Esophagus muscularis mucosa (tissue), 4 donors: ENCODE data around the gene INTS14. TPM values are rescaled to one million over a fixed set of nuclear protein-coding genes. Genes with fewer than 3 reads are reported as not detected.

ENCODE experiments used
- DNase-seq: peaks from one replicate; pipeline ENCODE4 v3.0.0-alpha.2; 2017; ENCODE audit errors: extremely low spot score
- H3K27ac ChIP-seq, 4 donors: fragments of 200-600 bp; sonication (generic); replicated peaks in 1 of 4; 1 replicate in 3 of 4; 2 replicates in 1 of 4; pipeline ENCODE4 v1.5.1; 2016 to 2019; ENCODE audit warnings: mild to moderate bottlenecking in 1 of 4
- H3K27me3 ChIP-seq, 4 donors: fragments of 200-600 bp; sonication (generic); one replicate each; pipeline versions ENCODE4 v1.5.1 to v1.6.0; 2016 to 2019
- H3K36me3 ChIP-seq, 4 donors: fragments of 200-600 bp; sonication (generic); one replicate each; pipeline ENCODE4 v1.5.1; 2016 to 2019
- H3K4me1 ChIP-seq, 4 donors: fragments of 200-600 bp; sonication (generic); one replicate each; pipeline ENCODE4 v1.5.1; 2016 to 2019
- H3K4me3 ChIP-seq, 4 donors: fragments of 200-600 bp; sonication (generic); 1 replicate in 2 of 4; 2 replicates in 2 of 4; pipeline ENCODE4 v1.5.1; 2016 to 2019; ENCODE audit warnings: mild to moderate bottlenecking in 4 of 4, moderate library complexity in 1 of 4
- H3K9me3 ChIP-seq, 4 donors: fragments of 200-600 bp; sonication (generic); 1 replicate in 3 of 4; 2 replicates in 1 of 4; pipeline ENCODE4 v1.5.1; 2016 to 2019
- EP300 ChIP-seq: sonication (generic); formaldehyde crosslinking; IDR thresholded peaks from one replicate; pipeline ENCODE4 v1.6.1; 2017; ENCODE audit warnings: antibody characterized with exemption
- POLR2A ChIP-seq: fragments of 450-650 bp; IDR thresholded peaks from one replicate; pipeline ENCODE4 v1.6.1; 2017; ENCODE audit warnings: antibody characterized with exemption, moderate library complexity, mild to moderate bottlenecking, low read depth
- POLR2AphosphoS5 ChIP-seq, 2 donors: sonication (generic); formaldehyde crosslinking; IDR thresholded peaks; one replicate each; pipeline ENCODE4 v1.6.1; 2017; ENCODE audit warnings: antibody characterized with exemption in 2 of 2
- WGBS: methylation state at CpG from one replicate; pipeline ENCODE4 v1.1.5; 2018; 5-methylcytosine and 5-hydroxymethylcytosine counted together
- intact Hi-C: fragments of 100-400 bp; cut with DNase I; formaldehyde crosslinking; loops from one replicate; pipeline ENCODE4 v1.15.1; 2023
- total RNA-seq, 4 donors: library from RNA; depleted of rRNA; stranded (reverse); fragments of >200 nt; gene quantifications; one replicate each; pipeline versions ENCODE4 v1.1.0 to v1.2.1, GENCODE V29; 2016
- TF ChIP-seq, protein P1 (sequence below), 3 experiments: fragments of 200-600 bp in 2 of 3; fragments of 450-650 bp in 1 of 3; sonication (generic) in 2 of 3; IDR thresholded peaks; one replicate each; pipeline ENCODE4 v1.5.1; 2017 to 2019; ENCODE audit warnings: antibody characterized with exemption in 3 of 3, mild to moderate bottlenecking in 2 of 3, moderate library complexity in 1 of 3

INTS14 gene
- total RNA-seq, 4 donors from 2014 or later = 18.9 to 24.2 (median 21.3) TPM

DNA sequence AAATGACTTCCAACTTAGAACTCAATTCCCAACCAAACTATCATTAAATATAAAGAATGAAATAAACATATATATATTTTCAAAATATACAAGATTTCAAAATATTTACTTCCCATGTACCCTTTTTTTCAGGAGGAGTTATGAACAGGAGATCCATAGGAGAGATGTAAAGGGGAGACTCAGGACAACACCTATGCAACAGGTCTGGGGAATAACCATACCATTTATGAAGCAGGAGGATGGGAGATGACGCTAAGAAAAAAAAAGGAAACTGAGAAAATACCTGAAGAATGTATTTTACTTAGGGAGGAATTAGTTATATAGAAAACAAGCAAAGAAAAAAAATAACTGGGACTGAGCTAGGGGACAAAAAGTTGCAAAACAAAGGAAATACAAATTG, 23.8 kb downstream of the INTS14 start:
- peaks cover 0 to 8% (median 0%) of the 10 kb centered on the region in 4 donors for H3K4me1 ChIP-seq
- H3K9me3 ChIP-seq = no peaks in the 10 kb centered on the region
- H3K36me3 ChIP-seq = peaks cover 31 to 100% (median 82%) of the 10 kb centered on the region in 4 donors
- TF ChIP-seq EP300 (no peak), POLR2AphosphoS5 (IDR thresholded peaks at IDR 0.05) (no peak), POLR2A (no peak)
- TF ChIP-seq, protein P1, sequence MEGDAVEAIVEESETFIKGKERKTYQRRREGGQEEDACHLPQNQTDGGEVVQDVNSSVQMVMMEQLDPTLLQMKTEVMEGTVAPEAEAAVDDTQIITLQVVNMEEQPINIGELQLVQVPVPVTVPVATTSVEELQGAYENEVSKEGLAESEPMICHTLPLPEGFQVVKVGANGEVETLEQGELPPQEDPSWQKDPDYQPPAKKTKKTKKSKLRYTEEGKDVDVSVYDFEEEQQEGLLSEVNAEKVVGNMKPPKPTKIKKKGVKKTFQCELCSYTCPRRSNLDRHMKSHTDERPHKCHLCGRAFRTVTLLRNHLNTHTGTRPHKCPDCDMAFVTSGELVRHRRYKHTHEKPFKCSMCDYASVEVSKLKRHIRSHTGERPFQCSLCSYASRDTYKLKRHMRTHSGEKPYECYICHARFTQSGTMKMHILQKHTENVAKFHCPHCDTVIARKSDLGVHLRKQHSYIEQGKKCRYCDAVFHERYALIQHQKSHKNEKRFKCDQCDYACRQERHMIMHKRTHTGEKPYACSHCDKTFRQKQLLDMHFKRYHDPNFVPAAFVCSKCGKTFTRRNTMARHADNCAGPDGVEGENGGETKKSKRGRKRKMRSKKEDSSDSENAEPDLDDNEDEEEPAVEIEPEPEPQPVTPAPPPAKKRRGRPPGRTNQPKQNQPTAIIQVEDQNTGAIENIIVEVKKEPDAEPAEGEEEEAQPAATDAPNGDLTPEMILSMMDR (IDR thresholded peaks at IDR 0.05) = no peak
- 91% methylated on average over 1 of the region's 1 CpG for WGBS
- H3K27ac ChIP-seq = no peak overlapping the region
- intact Hi-C loops = no loop called here
- H3K4me3 ChIP-seq = no peak overlapping the region
- H3K27me3 ChIP-seq = no peaks in the 10 kb centered on the region
- DNase-seq = no peak

DNA sequence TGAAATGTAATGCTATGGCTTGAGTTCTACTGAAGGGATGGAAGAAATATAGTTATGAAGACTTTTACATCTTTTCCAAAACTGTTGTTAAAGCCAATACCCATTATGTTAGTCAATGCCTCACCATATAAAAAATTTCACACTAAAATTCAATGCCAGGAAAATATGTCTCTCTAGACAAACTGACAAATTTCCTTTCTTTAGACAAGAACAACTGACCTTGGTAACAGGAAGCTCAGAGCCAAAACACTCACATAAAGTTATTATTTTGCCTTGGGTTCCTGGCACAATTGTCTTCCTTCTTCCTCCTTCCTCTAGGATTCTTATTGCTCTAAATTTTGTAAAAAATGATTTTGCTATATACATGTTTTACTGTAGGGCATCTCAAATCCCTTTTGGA, 26.7 kb downstream of the INTS14 start:
- H3K36me3 ChIP-seq = peaks cover 30 to 100% (median 80%) of the 10 kb centered on the region in 4 donors

DNA sequence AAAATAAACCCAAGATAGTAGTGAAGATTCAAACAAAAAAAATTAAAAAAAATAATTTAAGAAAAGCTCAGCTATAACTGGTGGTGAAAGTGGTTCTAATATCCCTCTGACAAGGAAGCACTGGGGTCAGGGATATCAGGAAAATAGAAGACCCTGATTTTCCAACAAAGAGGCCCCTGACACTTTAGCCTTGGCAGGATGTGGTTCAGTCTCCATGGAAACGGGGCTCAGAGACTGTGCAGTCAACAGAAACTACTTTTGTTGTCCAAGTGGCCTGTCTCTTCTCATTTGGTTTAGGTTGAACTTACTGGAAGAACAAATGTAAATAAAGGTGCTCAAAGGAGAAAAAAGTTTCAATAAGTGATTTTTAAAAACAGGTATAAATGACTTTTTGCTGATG, 27.2 kb downstream of the INTS14 start:
- Histone ChIP-seq H3K9me3 (no peaks in the 10 kb centered on the region), H3K4me1 (peaks cover 0 to 8% (median 0%) of the 10 kb centered on the region in 4 donors), H3K27ac (peak overlapping the region in 2 of 4 donors; percentile 22 to 24), H3K36me3 (peaks cover 35 to 100% (median 80%) of the 10 kb centered on the region in 4 donors), H3K27me3 (no peaks in the 10 kb centered on the region), H3K4me3 (no peak overlapping the region)
- WGBS = 66% methylated on average over 1 of the region's 1 CpG
- TF ChIP-seq EP300 = no peak
- TF ChIP-seq POLR2AphosphoS5 (IDR thresholded peaks at IDR 0.05) = no peak
- TF ChIP-seq, protein P1 (IDR thresholded peaks at IDR 0.05) = no peak
- TF ChIP-seq POLR2A = no peak
- intact Hi-C loops = no loop called here
- DNase-seq = no peak

More for the DNA sequence above, 26.7 kb downstream of the INTS14 start:
- Histone ChIP-seq H3K4me3 (no peak overlapping the region), H3K9me3 (no peaks in the 10 kb centered on the region), H3K4me1 (peaks cover 0 to 8% (median 0%) of the 10 kb centered on the region in 4 donors), H3K27me3 (no peaks in the 10 kb centered on the region), H3K27ac (no peak overlapping the region)
- TF ChIP-seq POLR2AphosphoS5 (IDR thresholded peaks at IDR 0.05) (no peak), POLR2A (no peak), EP300 (no peak)
- TF ChIP-seq, protein P1 (IDR thresholded peaks at IDR 0.05) = no peak
- no peak for DNase-seq
- intact Hi-C loops = no loop called here

DNA sequence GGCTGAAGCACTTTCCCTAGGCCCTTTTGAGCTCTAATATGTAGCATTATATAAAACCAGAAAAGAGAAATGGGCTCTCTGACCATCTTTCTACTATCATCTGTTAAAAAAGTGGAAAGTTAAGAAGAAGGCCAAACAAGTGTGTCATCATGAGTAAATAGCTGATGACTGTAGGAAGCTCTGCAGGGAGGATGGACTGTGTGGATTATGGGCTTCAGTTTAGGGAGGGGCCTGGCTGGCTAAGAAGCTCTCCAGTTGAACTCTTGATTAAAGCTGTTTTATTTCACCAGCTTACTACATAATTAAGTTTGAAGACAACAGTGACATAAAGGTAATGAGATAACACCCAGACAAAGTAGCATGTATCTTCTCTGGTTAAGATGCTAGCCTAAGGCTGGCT, 30.6 kb downstream of the INTS14 start:
- H3K27ac ChIP-seq = no peak overlapping the region
- no peaks in the 10 kb centered on the region for H3K9me3 ChIP-seq
- no peak for DNase-seq
- no peak overlapping the region for H3K4me3 ChIP-seq
- no peak for TF ChIP-seq EP300
- TF ChIP-seq, protein P1 (IDR thresholded peaks at IDR 0.05) = no peak
- no peak for TF ChIP-seq POLR2A
- no peaks in the 10 kb centered on the region for H3K27me3 ChIP-seq
- intact Hi-C loops = no loop called here
- H3K4me1 ChIP-seq = peaks cover 0 to 8% (median 0%) of the 10 kb centered on the region in 4 donors
- H3K36me3 ChIP-seq = peaks cover 32 to 97% (median 75%) of the 10 kb centered on the region in 4 donors

DNA sequence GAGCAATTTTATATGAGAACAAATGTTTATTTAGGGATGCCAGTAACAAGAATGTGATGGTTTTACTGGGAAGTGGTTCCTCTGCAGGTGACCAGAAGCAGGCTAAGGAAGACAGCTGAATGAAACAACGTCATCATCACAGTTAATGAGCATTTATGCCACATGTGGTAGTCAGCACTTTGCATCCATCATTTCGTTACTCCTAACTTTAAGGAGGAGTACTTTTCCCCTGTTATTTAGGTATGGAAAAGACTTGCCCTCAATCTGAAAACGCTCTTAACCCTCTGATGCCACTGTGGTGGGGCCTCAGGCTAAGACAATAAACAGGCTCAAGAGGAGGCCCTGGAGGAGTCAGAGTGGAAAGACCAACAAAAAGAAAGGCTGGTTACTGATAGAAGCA, 31.2 kb downstream of the INTS14 start:
- H3K27ac ChIP-seq = no peak overlapping the region
- TF ChIP-seq POLR2AphosphoS5 (IDR thresholded peaks at IDR 0.05) = no peak
- TF ChIP-seq, protein P1 (IDR thresholded peaks at IDR 0.05) = no peak
- TF ChIP-seq POLR2A = no peak
- TF ChIP-seq EP300 = no peak
- H3K9me3 ChIP-seq = no peaks in the 10 kb centered on the region
- H3K4me1 ChIP-seq = peaks cover 0 to 8% (median 0%) of the 10 kb centered on the region in 4 donors
- intact Hi-C loops = no loop called here
- H3K4me3 ChIP-seq = no peak overlapping the region
- no peaks in the 10 kb centered on the region for H3K27me3 ChIP-seq
- no peak for DNase-seq
- peaks cover 32 to 94% (median 74%) of the 10 kb centered on the region in 4 donors for H3K36me3 ChIP-seq
- 78% methylated on average over 3 of the region's 3 CpGs for WGBS
